NCI-H2029 (cell line): ENCODE measurements around the gene STON2.
A peak's percentile ranks its signal among the peaks of the same experiment; 100 is the strongest.

Source experiments
- DNase-seq: peaks from one replicate; lab custom pipeline; 2025; lab: John Stamatoyannopoulos, UW

The STON2 gene

DNA sequence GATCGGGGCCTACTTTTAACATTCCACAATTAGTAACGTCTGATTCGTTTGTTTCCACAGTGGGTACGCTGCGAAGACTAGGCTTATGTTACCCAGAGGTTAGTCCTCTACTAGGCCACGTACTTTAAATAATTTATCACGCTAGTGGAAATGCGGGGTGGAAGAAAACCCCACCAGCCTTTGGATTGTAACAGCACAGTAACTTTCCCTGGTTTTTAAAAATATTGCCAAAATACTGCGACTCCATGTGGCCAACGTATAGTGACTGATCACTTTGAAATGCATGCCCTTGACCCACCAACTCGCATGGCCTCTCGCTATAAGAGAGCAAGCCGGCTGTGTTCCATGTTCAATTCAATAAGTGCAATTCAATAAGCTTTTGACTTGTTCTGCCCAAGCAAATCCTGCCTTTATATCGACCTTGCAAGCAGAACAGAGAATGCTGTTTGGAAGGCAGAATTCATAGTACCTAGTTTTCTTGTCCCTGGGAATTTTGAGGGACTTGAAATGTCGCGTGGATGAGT lies 178.5 kb downstream of the STON2 start:
- DNase-seq = no peak

DNA sequence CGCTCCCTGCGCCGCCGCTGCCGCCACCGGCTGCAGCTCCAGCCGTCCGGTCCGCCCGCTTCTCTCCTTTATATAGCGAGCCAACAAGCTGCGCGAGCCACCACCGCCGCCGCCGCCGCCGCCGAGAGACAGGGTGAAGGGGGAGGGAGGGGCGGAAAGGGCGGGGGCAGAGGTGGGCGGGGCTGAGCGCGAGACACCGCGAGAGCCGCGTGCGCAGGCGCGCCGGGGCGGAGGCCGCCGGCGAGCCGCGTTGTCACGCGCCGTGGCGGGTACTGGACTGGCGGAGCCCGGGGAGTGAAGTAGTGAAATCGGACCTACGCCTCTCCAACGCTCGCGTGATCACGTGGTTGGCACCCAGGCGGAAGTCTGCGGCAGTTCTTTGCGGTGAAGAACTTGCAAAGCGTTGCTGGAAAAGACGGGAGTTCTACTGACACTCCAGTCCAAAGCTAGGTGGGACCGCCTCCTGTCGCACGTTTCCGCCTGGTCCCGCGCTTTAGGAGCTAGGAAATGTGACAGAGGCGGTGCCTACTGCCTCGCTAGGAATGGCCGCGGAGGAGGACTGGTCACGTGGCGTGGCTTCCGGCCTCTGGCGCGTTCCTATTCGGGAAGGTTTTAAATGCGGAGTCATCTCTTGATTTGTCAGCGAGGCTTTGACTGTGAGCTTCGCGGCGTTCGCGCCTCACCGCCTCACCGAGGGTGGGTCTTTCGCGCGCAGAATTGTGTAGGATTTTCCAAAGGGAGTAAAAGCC lies 179.1 kb downstream of the STON2 start, which contains the start of gene GTF2A1:
Gene GTF2A1, minus strand, starts transcription at position 130 of the 749 bp plus-strand sequence. CDS start 441 bp downstream, outside the sequence.
- DNase-seq = peak; percentile 83

DNA sequence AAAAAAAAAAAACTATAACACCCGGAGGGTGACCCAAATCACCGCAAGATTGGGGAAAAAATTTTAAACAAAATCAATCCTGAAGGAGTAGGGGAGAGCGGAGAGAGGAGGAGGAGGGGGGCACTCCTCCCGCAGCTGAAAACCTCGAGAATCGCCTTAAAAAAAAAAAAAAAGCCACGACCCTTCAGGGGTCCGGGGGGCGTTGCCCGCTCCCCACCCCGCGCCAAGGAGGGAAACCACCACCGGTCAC lies 179.6 kb downstream of the STON2 start:
- DNase-seq = no peak

DNA sequence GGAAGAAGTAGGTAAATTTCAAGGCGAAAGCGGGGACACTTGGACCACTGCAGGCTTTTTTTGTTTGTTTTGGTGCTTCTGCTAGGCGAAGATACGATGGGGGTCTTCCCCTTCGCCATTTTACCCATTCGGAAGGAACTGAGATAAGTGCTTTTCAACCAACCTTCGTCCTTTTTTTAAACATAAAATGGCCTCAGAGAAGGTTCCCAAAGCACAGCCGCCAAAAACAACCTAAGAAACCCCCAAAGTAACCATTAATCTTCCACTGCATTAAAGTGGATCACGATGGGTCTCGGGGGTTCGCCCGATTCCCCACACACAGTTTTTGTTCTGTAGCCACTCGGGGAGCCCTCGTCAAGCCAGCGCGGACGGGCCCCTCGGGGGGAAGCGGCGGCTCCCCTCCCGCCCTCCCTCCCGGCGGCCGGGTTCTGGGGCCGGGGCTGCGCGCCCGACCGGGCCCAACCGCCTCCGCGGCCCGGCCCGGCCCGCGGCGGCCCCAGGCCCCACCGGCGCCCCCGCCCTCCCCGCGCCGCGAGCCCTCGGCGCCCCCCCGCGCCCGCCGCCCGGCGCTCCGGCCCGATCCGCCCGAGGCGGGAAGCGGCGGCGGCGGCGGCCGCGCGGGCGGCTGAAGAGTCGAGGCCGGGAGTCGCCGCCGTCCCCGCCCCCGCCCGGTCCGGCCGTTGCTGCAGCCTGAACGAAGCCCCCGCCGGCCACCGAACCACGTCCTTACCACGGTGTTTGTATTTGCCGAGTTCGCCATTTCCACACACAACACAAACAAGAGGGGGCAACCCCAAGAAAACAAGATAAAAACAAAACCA lies 180.2 kb downstream of the STON2 start:
- DNase-seq = peak; percentile 11

DNA sequence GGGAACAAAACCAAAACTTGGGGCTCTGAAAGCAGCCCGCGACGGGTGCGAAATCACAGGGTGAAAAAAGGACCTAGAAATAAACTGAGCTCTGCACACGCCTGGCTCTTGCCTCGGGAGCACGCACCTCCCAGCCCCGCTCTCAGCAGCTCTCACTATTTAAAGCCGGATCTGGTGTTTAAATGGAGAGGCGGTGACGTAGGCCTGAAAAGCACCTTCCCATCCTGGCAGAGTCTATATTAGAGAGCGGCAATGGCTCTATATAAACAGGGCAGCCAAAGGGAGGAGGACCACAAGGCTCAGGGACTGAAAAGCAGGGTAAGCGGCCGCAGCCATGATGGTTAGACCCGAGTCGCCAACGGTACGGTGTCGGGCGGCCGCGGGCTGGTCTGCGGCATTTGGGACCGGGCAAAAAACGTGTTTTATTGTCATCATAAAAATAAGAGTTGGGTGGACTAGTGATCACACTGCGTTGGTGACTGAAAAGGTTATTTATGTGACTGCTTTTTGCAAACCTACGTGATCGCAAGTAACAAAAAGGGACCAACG lies 180.8 kb downstream of the STON2 start:
- peak; percentile 83 for DNase-seq

DNA sequence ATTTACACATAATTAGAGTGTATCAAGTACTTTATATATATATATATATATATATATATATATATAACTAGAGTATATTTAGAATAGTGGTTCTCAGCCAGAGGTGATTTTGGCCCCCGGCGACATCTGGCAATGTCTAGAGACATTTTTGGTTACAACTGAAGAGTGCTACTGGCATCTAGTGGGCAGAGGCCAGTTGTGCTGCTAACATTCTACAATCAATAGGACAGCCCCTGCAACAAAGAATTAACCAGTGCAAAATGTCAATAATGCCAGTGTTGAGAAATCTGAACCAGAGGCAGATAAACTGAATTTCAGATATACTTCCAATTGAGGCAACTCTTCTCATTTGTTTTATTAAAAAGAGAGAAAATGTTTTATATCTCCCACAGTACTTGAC lies 188.3 kb downstream of the STON2 start:
- no peak for DNase-seq
